Testis (tissue), 3 donors: ENCODE data around the gene RS1. TPM values are rescaled to one million over a fixed set of nuclear protein-coding genes. Genes with fewer than 3 reads are reported as not detected.

Experiments
- DNase-seq: peaks from one replicate; pipeline ENCODE4 v3.0.0-alpha.2; 2019
- H3K27ac ChIP-seq, 2 donors: fragments of 200-600 bp; sonication (generic); one replicate each; pipeline ENCODE4 v1.5.1; 2019
- H3K27me3 ChIP-seq: fragments of 200-600 bp; sonication (generic); one replicate; pipeline ENCODE4 v1.5.1; 2019
- H3K36me3 ChIP-seq: fragments of 200-600 bp; sonication (generic); one replicate; pipeline ENCODE4 v1.5.1; 2017; ENCODE audit warnings: low read depth; ENCODE audit errors: missing control alignments
- H3K4me1 ChIP-seq: fragments of 200-600 bp; sonication (generic); one replicate; pipeline ENCODE4 v1.5.1; 2019
- H3K4me3 ChIP-seq, 2 donors: fragments of 200-600 bp; sonication (generic); one replicate each; pipeline ENCODE4 v1.5.1; 2017 to 2019
- H3K9me3 ChIP-seq: fragments of 200-600 bp; sonication (generic); one replicate; pipeline ENCODE4 v1.5.1; 2017
- POLR2A ChIP-seq: fragments of 450-650 bp; IDR thresholded peaks from one replicate; pipeline ENCODE4 v1.6.1; 2017; ENCODE audit warnings: antibody characterized with exemption, mild to moderate bottlenecking, moderate library complexity
- WGBS, 2 donors: methylation state at CpG; one replicate each; pipeline ENCODE4 v1.1.5; 2018; 5-methylcytosine and 5-hydroxymethylcytosine counted together
- intact Hi-C: fragments of 100-400 bp; cut with DNase I; formaldehyde crosslinking; loops from one replicate; pipeline ENCODE4 v1.15.1; 2023; ENCODE audit warnings: low total_unique reads
- polyA plus RNA-seq: library from polyadenylated mRNA; stranded (reverse); fragments of 350-450 nt; fragmentation: Illumina TruSeq; extraction: RNeasy Lipid Tissue Mini Kit (QIAGEN cat#74804); gene quantifications from one replicate; pipeline ENCODE4 v1.2.3, GENCODE V29; 2014; ENCODE audit warnings: low read depth, low replicate concordance; ENCODE audit not compliant: insufficient read depth
- total RNA-seq, 2 donors: library from RNA; depleted of rRNA; stranded (reverse); fragments of >200 nt; gene quantifications; one replicate each; pipeline ENCODE4 v1.2.3, GENCODE V29; 2016
- TF ChIP-seq, protein P1 (sequence below), 3 experiments: fragments of 450-650 bp in 2 of 3; fragments of 200-600 bp in 1 of 3; sonication (generic) in 1 of 3; IDR thresholded peaks; one replicate each; pipeline ENCODE4 v1.5.1; 2016 to 2019; ENCODE audit warnings: antibody characterized with exemption in 3 of 3, mild to moderate bottlenecking in 2 of 3, moderate library complexity in 1 of 3

The RS1 gene
- total and polyA plus RNA-seq, 3 donors from 2014 or later: not detected

- intact Hi-C loops: no loop called here
- no peaks in the 10 kb centered on the region for H3K9me3 ChIP-seq
- no peaks in the 10 kb centered on the region for H3K4me1 ChIP-seq
- no peak for DNase-seq
- no peak overlapping the region for H3K4me3 ChIP-seq
- 97 to 100% methylated on average over 2 of the region's 2 CpGs for WGBS, 2 donors
- H3K36me3 ChIP-seq: no peaks in the 10 kb centered on the region
- no peaks in the 10 kb centered on the region for H3K27me3 ChIP-seq
- H3K27ac ChIP-seq: no peak overlapping the region
- TF ChIP-seq POLR2A: no peak
- TF ChIP-seq, protein P1, sequence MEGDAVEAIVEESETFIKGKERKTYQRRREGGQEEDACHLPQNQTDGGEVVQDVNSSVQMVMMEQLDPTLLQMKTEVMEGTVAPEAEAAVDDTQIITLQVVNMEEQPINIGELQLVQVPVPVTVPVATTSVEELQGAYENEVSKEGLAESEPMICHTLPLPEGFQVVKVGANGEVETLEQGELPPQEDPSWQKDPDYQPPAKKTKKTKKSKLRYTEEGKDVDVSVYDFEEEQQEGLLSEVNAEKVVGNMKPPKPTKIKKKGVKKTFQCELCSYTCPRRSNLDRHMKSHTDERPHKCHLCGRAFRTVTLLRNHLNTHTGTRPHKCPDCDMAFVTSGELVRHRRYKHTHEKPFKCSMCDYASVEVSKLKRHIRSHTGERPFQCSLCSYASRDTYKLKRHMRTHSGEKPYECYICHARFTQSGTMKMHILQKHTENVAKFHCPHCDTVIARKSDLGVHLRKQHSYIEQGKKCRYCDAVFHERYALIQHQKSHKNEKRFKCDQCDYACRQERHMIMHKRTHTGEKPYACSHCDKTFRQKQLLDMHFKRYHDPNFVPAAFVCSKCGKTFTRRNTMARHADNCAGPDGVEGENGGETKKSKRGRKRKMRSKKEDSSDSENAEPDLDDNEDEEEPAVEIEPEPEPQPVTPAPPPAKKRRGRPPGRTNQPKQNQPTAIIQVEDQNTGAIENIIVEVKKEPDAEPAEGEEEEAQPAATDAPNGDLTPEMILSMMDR (IDR thresholded peaks at IDR 0.05): no peak
Measured at GRCh38 chrX:18639280-18639679, 32.6 kb downstream of the RS1 start.

- H3K4me1 ChIP-seq: no peaks in the 10 kb centered on the region
- DNase-seq: no peak
- no peaks in the 10 kb centered on the region for H3K27me3 ChIP-seq
- H3K9me3 ChIP-seq: no peaks in the 10 kb centered on the region
- intact Hi-C loops: no loop called here
- H3K4me3 ChIP-seq: no peak overlapping the region
- H3K36me3 ChIP-seq: no peaks in the 10 kb centered on the region
- WGBS, 2 donors: 88 to 96% methylated on average over 2 of the region's 2 CpGs
- no peak for TF ChIP-seq POLR2A
- TF ChIP-seq, protein P1 (IDR thresholded peaks at IDR 0.05): no peak
- no peak overlapping the region for H3K27ac ChIP-seq
Measured at GRCh38 chrX:18638398-18638797, 33.5 kb downstream of the RS1 start.

- DNase-seq: no peak
- no peak overlapping the region for H3K4me3 ChIP-seq
- intact Hi-C loops: no loop called here
- no peaks in the 10 kb centered on the region for H3K27me3 ChIP-seq
- no peaks in the 10 kb centered on the region for H3K36me3 ChIP-seq
- TF ChIP-seq, protein P1 (IDR thresholded peaks at IDR 0.05): no peak
- no peak for TF ChIP-seq POLR2A
- 88 to 97% methylated on average over 7 to 8 of the region's 8 CpGs for WGBS, 2 donors
- H3K4me1 ChIP-seq: no peaks in the 10 kb centered on the region
- no peaks in the 10 kb centered on the region for H3K9me3 ChIP-seq
- no peak overlapping the region for H3K27ac ChIP-seq
Measured at GRCh38 chrX:18630934-18631333, 41.0 kb downstream of the RS1 start.

DNA sequence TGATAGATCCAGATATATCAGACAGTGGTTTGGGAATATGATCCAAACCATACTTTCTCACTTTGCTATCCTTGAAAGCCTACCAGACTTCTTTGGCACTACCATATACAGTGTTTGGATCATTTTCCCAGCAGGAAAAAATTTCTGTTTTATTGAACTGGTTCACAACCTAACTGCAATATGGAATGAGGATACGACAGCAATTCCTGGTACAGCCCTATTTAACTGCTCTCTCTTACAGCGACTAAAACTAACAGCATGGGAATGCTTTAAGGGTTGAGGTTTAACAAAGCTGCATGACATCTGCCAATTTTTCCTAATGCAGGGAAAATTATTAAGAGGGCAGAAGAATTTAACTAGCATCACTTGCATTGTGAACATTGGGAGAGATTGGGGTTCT, 47.3 kb downstream of the RS1 start:
- no peak for DNase-seq
- no peaks in the 10 kb centered on the region for H3K27me3 ChIP-seq
- TF ChIP-seq, protein P1 (IDR thresholded peaks at IDR 0.05): no peak
- no peak for TF ChIP-seq POLR2A
- H3K36me3 ChIP-seq: no peaks in the 10 kb centered on the region
- no peaks in the 10 kb centered on the region for H3K4me1 ChIP-seq
- H3K27ac ChIP-seq: no peak overlapping the region
- intact Hi-C loops: no loop called here
- 86 to 100% methylated on average over 1 to 2 of the region's 2 CpGs for WGBS, 2 donors
- no peaks in the 10 kb centered on the region for H3K9me3 ChIP-seq
- H3K4me3 ChIP-seq: no peak overlapping the region

GRCh38 chrX:18620349-18620748, 51.6 kb downstream of the RS1 start:
- no peak overlapping the region for H3K27ac ChIP-seq
- intact Hi-C loops: no loop called here
- no peaks in the 10 kb centered on the region for H3K36me3 ChIP-seq
- no peaks in the 10 kb centered on the region for H3K27me3 ChIP-seq
- 93% methylated on average over 6 to 8 of the region's 8 CpGs for WGBS, 2 donors
- no peaks in the 10 kb centered on the region for H3K4me1 ChIP-seq
- H3K9me3 ChIP-seq: no peaks in the 10 kb centered on the region
- TF ChIP-seq, protein P1 (IDR thresholded peaks at IDR 0.05): no peak
- TF ChIP-seq POLR2A: no peak
- no peak for DNase-seq
- no peak overlapping the region for H3K4me3 ChIP-seq
